ENCODE data around the gene DAB2IP.

DAB2IP gene

GRCh38 chr9:121660367-121660766, 8.9 kb downstream of the DAB2IP start:
- ATAC-seq (ENCODE audit: insufficient read depth, low read depth), result no peak
- Histone ChIP-seq H3K4me1 (ENCODE audit: insufficient read depth, low read length) (no peaks in the 10 kb centered on the region), H3K36me3 (ENCODE audit: insufficient read depth, low read length) (no peaks in the 10 kb centered on the region), H4K20me1 (ENCODE audit: insufficient read depth, low read length) (no peaks in the 10 kb centered on the region), H3K9me3 (ENCODE audit: insufficient read depth, low read length, severe bottlenecking) (no peaks in the 10 kb centered on the region), H2AFZ (ENCODE audit: low read depth, low read length) (no peak overlapping the region), H3K4me3 (ENCODE audit: low read depth in 1 of 2, low read length in 2 of 2) (no peak overlapping the region), H3K79me2 (ENCODE audit: insufficient read depth, low read length) (no peaks in the 10 kb centered on the region), H3K9ac (ENCODE audit: low read depth, low read length) (no peak overlapping the region), H3K4me2 (ENCODE audit: insufficient read depth, low read length) (no peak overlapping the region), H3K27me3 (ENCODE audit: insufficient read depth, low read length, poor library complexity) (peaks cover 3% of the 10 kb centered on the region), H3K27ac (ENCODE audit: low read length) (no peak overlapping the region)
- TF ChIP-seq EZH2 (IDR thresholded peaks at IDR 0.05; ENCODE audit: borderline replicate concordance, low read depth, low read length, severe bottlenecking) (no peak), CTCF (IDR thresholded peaks at IDR 0.05; ENCODE audit: borderline replicate concordance, extremely low read depth, low read length, poor library complexity, severe bottlenecking) (no peak)
- no peak for DNase-seq

GRCh38 chr9:121660876-121661275, 9.4 kb downstream of the DAB2IP start:
- Histone ChIP-seq H3K36me3 (ENCODE audit: insufficient read depth, low read length) (no peaks in the 10 kb centered on the region), H3K4me2 (ENCODE audit: insufficient read depth, low read length) (no peak overlapping the region), H3K79me2 (ENCODE audit: insufficient read depth, low read length) (no peaks in the 10 kb centered on the region), H4K20me1 (ENCODE audit: insufficient read depth, low read length) (no peaks in the 10 kb centered on the region), H3K27me3 (ENCODE audit: insufficient read depth, low read length, poor library complexity) (peaks cover 3% of the 10 kb centered on the region), H3K4me3 (ENCODE audit: low read depth in 1 of 2, low read length in 2 of 2) (no peak overlapping the region), H2AFZ (ENCODE audit: low read depth, low read length) (no peak overlapping the region), H3K27ac (ENCODE audit: low read length) (no peak overlapping the region), H3K9me3 (ENCODE audit: insufficient read depth, low read length, severe bottlenecking) (no peaks in the 10 kb centered on the region), H3K9ac (ENCODE audit: low read depth, low read length) (no peak overlapping the region), H3K4me1 (ENCODE audit: insufficient read depth, low read length) (no peaks in the 10 kb centered on the region)
- TF ChIP-seq EZH2 (IDR thresholded peaks at IDR 0.05; ENCODE audit: borderline replicate concordance, low read depth, low read length, severe bottlenecking) (no peak), CTCF (IDR thresholded peaks at IDR 0.05; ENCODE audit: borderline replicate concordance, extremely low read depth, low read length, poor library complexity, severe bottlenecking) (no peak)
- no peak for DNase-seq
- no peak for ATAC-seq (ENCODE audit: insufficient read depth, low read depth)

GRCh38 chr9:121661328-121661727, 9.9 kb downstream of the DAB2IP start:
- H3K4me2 ChIP-seq (ENCODE audit: insufficient read depth, low read length), result no peak overlapping the region
- no peak for DNase-seq
- H3K27me3 ChIP-seq (ENCODE audit: insufficient read depth, low read length, poor library complexity), result peaks cover 3% of the 10 kb centered on the region
- H3K4me3 ChIP-seq (ENCODE audit: low read depth in 1 of 2, low read length in 2 of 2), result no peak overlapping the region
- no peaks in the 10 kb centered on the region for H4K20me1 ChIP-seq (ENCODE audit: insufficient read depth, low read length)
- no peak overlapping the region for H3K9ac ChIP-seq (ENCODE audit: low read depth, low read length)
- H3K27ac ChIP-seq (ENCODE audit: low read length), result no peak overlapping the region
- no peaks in the 10 kb centered on the region for H3K9me3 ChIP-seq (ENCODE audit: insufficient read depth, low read length, severe bottlenecking)
- no peaks in the 10 kb centered on the region for H3K36me3 ChIP-seq (ENCODE audit: insufficient read depth, low read length)
- H3K4me1 ChIP-seq (ENCODE audit: insufficient read depth, low read length), result no peaks in the 10 kb centered on the region
- no peaks in the 10 kb centered on the region for H3K79me2 ChIP-seq (ENCODE audit: insufficient read depth, low read length)
- TF ChIP-seq EZH2 (IDR thresholded peaks at IDR 0.05; ENCODE audit: borderline replicate concordance, low read depth, low read length, severe bottlenecking) (no peak), CTCF (IDR thresholded peaks at IDR 0.05; ENCODE audit: borderline replicate concordance, extremely low read depth, low read length, poor library complexity, severe bottlenecking) (no peak)
- no peak for ATAC-seq (ENCODE audit: insufficient read depth, low read depth)
- H2AFZ ChIP-seq (ENCODE audit: low read depth, low read length), result no peak overlapping the region

- Histone ChIP-seq H3K27ac (ENCODE audit: low read length) (no peak overlapping the region), H3K27me3 (ENCODE audit: insufficient read depth, low read length, poor library complexity) (peaks cover 3% of the 10 kb centered on the region), H3K9me3 (ENCODE audit: insufficient read depth, low read length, severe bottlenecking) (no peaks in the 10 kb centered on the region), H3K79me2 (ENCODE audit: insufficient read depth, low read length) (no peaks in the 10 kb centered on the region), H3K4me2 (ENCODE audit: insufficient read depth, low read length) (no peak overlapping the region), H3K4me1 (ENCODE audit: insufficient read depth, low read length) (no peaks in the 10 kb centered on the region), H3K36me3 (ENCODE audit: insufficient read depth, low read length) (no peaks in the 10 kb centered on the region), H3K4me3 (ENCODE audit: low read depth in 1 of 2, low read length in 2 of 2) (no peak overlapping the region), H4K20me1 (ENCODE audit: insufficient read depth, low read length) (no peaks in the 10 kb centered on the region), H2AFZ (ENCODE audit: low read depth, low read length) (no peak overlapping the region), H3K9ac (ENCODE audit: low read depth, low read length) (no peak overlapping the region)
- ATAC-seq (ENCODE audit: insufficient read depth, low read depth) (no peak), DNase-seq (no peak)
- TF ChIP-seq CTCF (IDR thresholded peaks at IDR 0.05; ENCODE audit: borderline replicate concordance, extremely low read depth, low read length, poor library complexity, severe bottlenecking), result no peak
- TF ChIP-seq EZH2 (IDR thresholded peaks at IDR 0.05; ENCODE audit: borderline replicate concordance, low read depth, low read length, severe bottlenecking), result no peak
These were observed 10.9 kb downstream of the DAB2IP start for GRCh38 chr9:121662359-121662758.

Measured in DND-41 (cell line).